Upper lobe of right lung (tissue), 1 donor: ENCODE data around the gene PDE2A. TPM values are rescaled to one million over a fixed set of nuclear protein-coding genes. Genes with fewer than 3 reads are reported as not detected.
A peak's percentile ranks its signal among the peaks of the same experiment; 100 is the strongest.

ENCODE experiments used
- ATAC-seq: fragments of 200-7000 bp; cut with Tn5 transposase; one replicate; pipeline ENCODE4 v1.9.1; 2020; ENCODE audit warnings: mild to moderate bottlenecking, moderate library complexity
- DNase-seq: peaks from one replicate; pipeline ENCODE4 v3.0.0-alpha.2; 2020
- H3K27ac ChIP-seq: fragments of 200-600 bp; one replicate; pipeline ENCODE4 v1.8.0; 2022
- H3K27me3 ChIP-seq: fragments of 200-600 bp; one replicate; pipeline ENCODE4 v1.8.0; 2022; ENCODE audit warnings: mild to moderate bottlenecking
- H3K36me3 ChIP-seq: fragments of 200-600 bp; one replicate; pipeline ENCODE4 v1.8.0; 2022
- H3K4me1 ChIP-seq: fragments of 200-600 bp; one replicate; pipeline ENCODE4 v1.8.0; 2022
- H3K4me3 ChIP-seq: fragments of 200-600 bp; one replicate; pipeline ENCODE4 v1.8.0; 2022; ENCODE audit warnings: mild to moderate bottlenecking
- H3K9me3 ChIP-seq: fragments of 200-600 bp; one replicate; pipeline ENCODE4 v1.8.0; 2022
- CTCF ChIP-seq: fragments of 200-600 bp; IDR thresholded peaks from one replicate; pipeline ENCODE4 v1.8.0; 2022; ENCODE audit warnings: antibody characterized with exemption
- intact Hi-C: fragments of 100-400 bp; cut with DNase I; formaldehyde crosslinking; loops from one replicate; pipeline ENCODE4 v1.11.0; 2022
- total RNA-seq: library from RNA; stranded (reverse); fragmentation: NEBNext Ultra II Directional; extraction: Animal tissue kit (Norgen Biotek cat#: 25700); gene quantifications from one replicate; pipeline ENCODE4 v1.2.1, GENCODE V29; 2021
- donor health status: DM: no; HTN: yes; CAD: no; lungs with severe emphysema.

Gene PDE2A
- total RNA-seq, 1 donor from 2014 or later: 27.3 TPM

GRCh38 chr11:72585762-72586311, 88.4 kb downstream of the PDE2A start:
- TF ChIP-seq CTCF: peak; percentile 94
- Histone ChIP-seq H3K4me3 (no peak overlapping the region), H3K27ac (no peak overlapping the region), H3K9me3 (no peaks in the 10 kb centered on the region), H3K36me3 (no peaks in the 10 kb centered on the region), H3K4me1 (peaks cover 15% of the 10 kb centered on the region), H3K27me3 (peaks cover 35% of the 10 kb centered on the region)
- DNase-seq (no peak), ATAC-seq (peak; percentile 80)
- intact Hi-C loops: no loop called here

DNA sequence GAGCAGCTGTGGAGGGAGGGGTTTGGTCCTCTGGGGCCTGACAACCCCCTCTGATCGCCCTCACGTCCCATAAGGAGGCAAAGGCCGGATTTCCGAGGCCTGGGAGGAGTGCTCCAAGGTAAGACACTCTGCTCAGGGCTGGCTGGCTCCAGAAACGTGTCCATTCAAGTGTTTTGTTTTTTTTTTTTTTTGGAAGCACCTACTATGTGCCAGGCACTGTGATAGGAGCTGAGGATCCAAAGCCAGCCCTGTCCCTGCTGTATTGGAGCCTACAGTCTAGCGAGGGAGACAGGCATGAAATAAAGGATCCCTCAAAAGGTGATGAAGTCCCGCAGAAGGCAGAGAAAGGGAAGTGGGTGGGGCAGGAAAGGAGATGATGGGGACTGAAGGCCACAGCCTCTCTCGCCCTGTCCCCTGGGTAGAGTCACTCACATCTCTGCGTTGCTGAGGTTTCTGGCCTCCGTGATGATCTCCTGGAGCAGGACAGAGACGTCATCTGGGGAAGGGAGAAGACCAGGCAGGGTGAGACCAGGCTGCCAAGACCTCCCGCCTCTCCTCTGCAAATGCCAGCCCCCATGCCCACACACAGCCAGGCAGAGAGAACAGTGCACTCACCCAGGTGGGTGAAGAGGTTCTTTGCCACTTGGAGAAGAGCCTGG, 89.2 kb downstream of the PDE2A start:
- TF ChIP-seq CTCF: no peak
- intact Hi-C loops: no loop called here
- ATAC-seq (no peak), DNase-seq (no peak)
- no peak overlapping the region for H3K27ac ChIP-seq
- H3K9me3 ChIP-seq: no peaks in the 10 kb centered on the region
- H3K4me3 ChIP-seq: no peak overlapping the region
- peaks cover 10% of the 10 kb centered on the region for H3K4me1 ChIP-seq
- H3K27me3 ChIP-seq: peaks cover 28% of the 10 kb centered on the region
- no peaks in the 10 kb centered on the region for H3K36me3 ChIP-seq

DNA sequence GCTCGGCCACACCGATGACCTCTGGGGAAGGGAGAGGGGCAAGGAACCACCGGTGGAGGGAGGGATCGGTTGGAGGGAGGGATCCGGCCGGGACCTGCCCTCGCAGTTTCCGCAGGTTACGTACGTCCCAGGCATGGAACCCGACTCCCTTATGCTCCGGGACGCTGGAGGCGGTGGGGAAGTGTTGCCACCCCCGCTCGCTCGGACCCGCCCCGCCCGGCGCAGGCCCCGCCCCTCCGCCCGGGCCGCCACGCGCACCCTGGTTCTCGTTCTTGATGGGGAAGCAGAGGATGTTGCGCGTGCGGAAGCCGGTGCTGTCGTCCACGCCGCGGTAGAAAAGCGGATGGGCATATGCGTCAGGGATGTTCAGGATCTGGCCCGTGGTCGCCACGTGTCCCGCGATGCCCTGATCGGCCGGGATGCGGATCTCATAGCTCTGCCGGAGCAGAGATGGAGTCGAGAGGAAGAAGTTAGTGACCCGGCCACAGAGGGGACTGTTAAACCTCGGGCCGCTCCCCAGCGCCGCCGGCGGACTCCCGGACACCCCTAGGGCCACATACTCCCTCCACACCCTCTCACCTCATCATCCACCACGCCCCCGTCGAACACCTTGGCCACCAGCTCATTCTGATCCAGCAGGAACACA, 89.8 kb downstream of the PDE2A start:
- peaks cover 21% of the 10 kb centered on the region for H3K27me3 ChIP-seq
- intact Hi-C loops: no loop called here
- DNase-seq (peak; percentile 86), ATAC-seq (peak; percentile 82)
- H3K9me3 ChIP-seq: no peaks in the 10 kb centered on the region
- H3K27ac ChIP-seq: no peak overlapping the region
- TF ChIP-seq CTCF: no peak
- H3K4me3 ChIP-seq: peak overlapping the region; percentile 19
- peaks cover 5% of the 10 kb centered on the region for H3K4me1 ChIP-seq
- no peaks in the 10 kb centered on the region for H3K36me3 ChIP-seq

DNA sequence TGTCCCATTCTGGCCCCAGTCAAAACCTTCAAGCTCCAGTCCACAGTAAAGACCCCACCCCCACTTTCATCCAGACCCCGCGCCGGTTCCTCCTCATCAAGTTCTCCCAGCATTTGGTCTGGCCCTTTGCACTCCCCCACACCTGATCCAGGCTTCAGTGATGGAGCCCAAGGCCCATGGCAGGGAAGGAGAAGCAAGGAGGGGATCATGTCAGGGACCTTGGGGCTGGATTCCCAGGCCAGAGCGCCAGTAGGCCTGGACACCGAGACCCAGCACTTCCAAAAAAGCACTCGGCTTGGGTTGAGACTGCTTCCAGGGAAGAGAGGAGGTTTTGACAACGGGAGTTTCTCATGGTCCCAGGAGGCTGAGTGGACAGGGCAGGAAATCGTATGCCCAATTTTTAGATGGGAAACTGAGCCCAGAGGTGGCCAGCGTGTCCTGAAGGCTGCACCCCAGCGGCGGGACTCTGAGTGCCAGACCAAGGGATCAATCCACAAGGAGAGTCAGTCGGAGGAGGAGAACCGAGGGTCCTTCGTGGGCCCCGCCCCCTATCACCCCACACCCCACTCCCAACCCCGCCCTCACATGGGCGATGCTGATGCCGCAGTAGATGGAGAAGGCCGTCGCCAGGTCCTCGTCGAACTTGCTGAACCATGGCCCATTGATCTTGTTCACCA, 90.5 kb downstream of the PDE2A start:
- Histone ChIP-seq H3K27ac (no peak overlapping the region), H3K4me3 (no peak overlapping the region), H3K27me3 (peaks cover 15% of the 10 kb centered on the region), H3K36me3 (no peaks in the 10 kb centered on the region), H3K9me3 (no peaks in the 10 kb centered on the region), H3K4me1 (peaks cover 5% of the 10 kb centered on the region)
- no peak for DNase-seq
- TF ChIP-seq CTCF: no peak
- intact Hi-C loops: no loop called here
- no peak for ATAC-seq

- Histone ChIP-seq H3K36me3 (no peaks in the 10 kb centered on the region), H3K9me3 (no peaks in the 10 kb centered on the region), H3K4me1 (peaks cover 5% of the 10 kb centered on the region), H3K27me3 (peaks cover 13% of the 10 kb centered on the region), H3K4me3 (no peak overlapping the region), H3K27ac (no peak overlapping the region)
- intact Hi-C loops: no loop called here
- DNase-seq: peak; percentile 38
- ATAC-seq: no peak
- TF ChIP-seq CTCF: no peak
Observed at GRCh38 chr11:72583177-72583553, 91.1 kb downstream of the PDE2A start.
